H1 (cell line): ENCODE data around the gene NPBWR2. TPM values are rescaled to one million over a fixed set of nuclear protein-coding genes. Genes with fewer than 3 reads are reported as not detected.

Experiments
- CTCF ChIA-PET: fragments of 300-600 bp; sonication (Branson Sonifier 250); formaldehyde crosslinking; loops from one replicate; lab custom pipeline; 2021; ENCODE audit not compliant: partially characterized antibody; lab: Charles Lee
- POLR2A ChIA-PET: fragments of 300-600 bp; sonication (Branson Sonifier 250); formaldehyde crosslinking; loops from one replicate; lab custom pipeline; 2021; ENCODE audit warnings: inconsistent platforms; ENCODE audit not compliant: partially characterized antibody; lab: Charles Lee
- DNase-seq, 2 experiments: peaks; one replicate each; pipeline versions ENCODE4 v3.0.0 to v3.0.0-alpha.2; 2010 to 2022; ENCODE audit warnings: low spot score in 2 of 2, low read depth in 1 of 2, mixed read lengths in 1 of 2
- FAIRE-seq: peaks from 2 replicates; lab custom pipeline; 2011; peaks lifted over from hg19 to GRCh38; lab: Jason Lieb, UNC
- H2AFZ ChIP-seq: 2 replicates; pipeline ENCODE4 v1.8.1; 2012; ENCODE audit warnings: low read length, inconsistent platforms
- H2AK5ac ChIP-seq: 2 replicates; pipeline ENCODE4 v1.6.1; 2013; ENCODE audit warnings: low read depth, low read length
- H2BK120ac ChIP-seq: replicated peaks from 2 replicates; pipeline ENCODE3; 2013; ENCODE audit warnings: low read depth, low read length, inconsistent platforms
- H2BK12ac ChIP-seq: 2 replicates; pipeline ENCODE4 v1.6.1; 2013; ENCODE audit warnings: low read depth, low read length
- H2BK15ac ChIP-seq: 2 replicates; pipeline ENCODE4 v1.6.1; 2013; ENCODE audit warnings: low read length
- H2BK20ac ChIP-seq: 2 replicates; pipeline ENCODE4 v1.6.1; 2013; ENCODE audit warnings: low read length
- H2BK5ac ChIP-seq: 2 replicates; pipeline ENCODE4 v1.6.1; 2013; ENCODE audit warnings: low read depth, low read length
- H3K14ac ChIP-seq: 2 replicates; pipeline ENCODE4 v1.6.1; 2013; ENCODE audit warnings: inconsistent platforms; ENCODE audit not compliant: insufficient read length
- H3K18ac ChIP-seq: 2 replicates; pipeline ENCODE4 v1.6.1; 2013; ENCODE audit warnings: low read length; ENCODE audit errors: extremely low read depth
- H3K23ac ChIP-seq: 2 replicates; pipeline ENCODE4 v1.6.1; 2013; ENCODE audit warnings: inconsistent platforms; ENCODE audit not compliant: insufficient read length
- H3K23me2 ChIP-seq: 2 replicates; pipeline ENCODE4 v1.6.1; 2013; ENCODE audit warnings: low read depth, low read length
- H3K27ac ChIP-seq: 2 replicates; pipeline ENCODE4 v1.6.1; 2011; ENCODE audit warnings: low read depth, low read length, inconsistent platforms
- H3K27me3 ChIP-seq, 4 experiments: replicated peaks in 1 of 4; 1 replicate in 1 of 4; 2 replicates in 3 of 4; pipeline versions ENCODE4 v1.6.1 to v1.8.1; 2011 to 2013; ENCODE audit warnings: low read length in 3 of 4, mild to moderate bottlenecking in 3 of 4, inconsistent platforms in 2 of 4, mixed read lengths in 2 of 4, moderate library complexity in 1 of 4; ENCODE audit not compliant: control insufficient read depth in 3 of 4, insufficient read depth in 3 of 4; ENCODE audit errors: extremely low read depth in 1 of 4
- H3K36me3 ChIP-seq, 4 experiments: 2 replicates each; pipeline versions ENCODE4 v1.6.1 to v1.8.1; 2011 to 2013; ENCODE audit warnings: mild to moderate bottlenecking in 4 of 4, low read length in 3 of 4, moderate library complexity in 2 of 4, control low read depth in 1 of 4, inconsistent platforms in 1 of 4; ENCODE audit not compliant: insufficient read depth in 4 of 4, control insufficient read depth in 2 of 4
- H3K4ac ChIP-seq: replicated peaks from 2 replicates; pipeline ENCODE3; 2013; ENCODE audit warnings: low read length, low read depth, mixed read lengths, inconsistent platforms; ENCODE audit not compliant: insufficient read length
- H3K4me1 ChIP-seq, 4 experiments: replicated peaks in 1 of 4; 1 replicate in 1 of 4; 2 replicates in 3 of 4; pipeline versions ENCODE4 v1.6.1 to v1.8.1; 2011 to 2013; ENCODE audit warnings: low read length in 3 of 4, inconsistent platforms in 2 of 4, mixed read lengths in 1 of 4; ENCODE audit not compliant: insufficient read depth in 4 of 4, control insufficient read depth in 3 of 4
- H3K4me2 ChIP-seq, 2 experiments: 2 replicates each; pipeline versions ENCODE4 v1.6.1 to v1.8.1; 2011 to 2013; ENCODE audit warnings: low read depth in 2 of 2, low read length in 2 of 2, control low read depth in 1 of 2, inconsistent platforms in 1 of 2, mild to moderate bottlenecking in 1 of 2; ENCODE audit not compliant: insufficient read depth in 1 of 2
- H3K4me3 ChIP-seq, 4 experiments: fragments of 200-600, 300-600 bp in 1 of 4; sonication (generic), shearing (Covaris generic), sonication (Bioruptor Twin) in 1 of 4; 2 replicates each; pipeline versions ENCODE4 v1.5.1 to v1.8.1; 2011 to 2016; ENCODE audit warnings: low read length in 4 of 4, low read depth in 3 of 4, control low read depth in 2 of 4, inconsistent platforms in 2 of 4, mild to moderate bottlenecking in 2 of 4, mixed read lengths in 1 of 4, moderate library complexity in 1 of 4; ENCODE audit not compliant: insufficient read depth in 2 of 4; ENCODE audit errors: extremely low read depth in 1 of 4
- H3K56ac ChIP-seq: replicated peaks from 2 replicates; pipeline ENCODE3; 2013; ENCODE audit warnings: low read depth, mild to moderate bottlenecking, mixed read lengths, low read length, inconsistent platforms; ENCODE audit not compliant: insufficient read length
- H3K79me1 ChIP-seq: 2 replicates; pipeline ENCODE4 v1.6.1; 2013; ENCODE audit warnings: low read depth, low read length, control low read depth
- H3K79me2 ChIP-seq, 2 experiments: 2 replicates each; pipeline versions ENCODE4 v1.6.1 to v1.8.1; 2012 to 2013; ENCODE audit warnings: low read length in 2 of 2, mild to moderate bottlenecking in 2 of 2, inconsistent platforms in 1 of 2; ENCODE audit not compliant: insufficient read depth in 2 of 2, control insufficient read depth in 1 of 2
- H3K9ac ChIP-seq, 4 experiments: replicated peaks in 1 of 4; 1 replicate in 1 of 4; 2 replicates in 3 of 4; pipeline versions ENCODE4 v1.6.1 to v1.8.1; 2011 to 2013; ENCODE audit warnings: low read depth in 3 of 4, low read length in 3 of 4, control low read depth in 2 of 4, mild to moderate bottlenecking in 2 of 4, moderate library complexity in 2 of 4, inconsistent platforms in 1 of 4; ENCODE audit errors: extremely low read depth in 1 of 4
- H3K9me3 ChIP-seq, 2 experiments: 2 replicates each; pipeline versions ENCODE4 v1.6.1 to v1.8.1; 2012 to 2013; ENCODE audit warnings: mild to moderate bottlenecking in 2 of 2, moderate library complexity in 2 of 2, control low read depth in 1 of 2, inconsistent platforms in 1 of 2, low read depth in 1 of 2, low read length in 1 of 2, mixed read lengths in 1 of 2; ENCODE audit not compliant: insufficient read depth in 2 of 2
- H4K20me1 ChIP-seq, 2 experiments: replicated peaks in 1 of 2; 2 replicates each; pipeline versions ENCODE3 to v1.8.1; 2011 to 2013; ENCODE audit warnings: inconsistent platforms in 2 of 2, low read length in 2 of 2, mild to moderate bottlenecking in 1 of 2; ENCODE audit not compliant: insufficient read depth in 2 of 2, control insufficient read depth in 1 of 2
- H4K5ac ChIP-seq: 2 replicates; pipeline ENCODE4 v1.6.1; 2013; ENCODE audit warnings: low read length, low read depth, mixed read lengths, inconsistent platforms; ENCODE audit not compliant: insufficient read length
- H4K8ac ChIP-seq: 2 replicates; pipeline ENCODE4 v1.8.0; 2013; ENCODE audit warnings: mild to moderate bottlenecking, moderate library complexity, low read length, inconsistent platforms; ENCODE audit not compliant: insufficient read depth; ENCODE audit errors: extremely low read depth
- H4K91ac ChIP-seq: replicated peaks from 2 replicates; pipeline ENCODE3; 2013; ENCODE audit warnings: low read length, mixed read lengths, inconsistent platforms; ENCODE audit not compliant: insufficient read length
- HDAC6 ChIP-seq: IDR thresholded peaks from one replicate; pipeline ENCODE4 v1.7.1; 2012; ENCODE audit warnings: low read depth, mild to moderate bottlenecking, inconsistent platforms, low read length, moderate library complexity
- JUND ChIP-seq: IDR thresholded peaks from 2 replicates; pipeline ENCODE4 v1.6.1; 2011; ENCODE audit warnings: mild to moderate bottlenecking, improper control_type of control experiment, low read length
- POU5F1 ChIP-seq: IDR thresholded peaks from 2 replicates; pipeline ENCODE4 v1.6.1; 2011; ENCODE audit warnings: low read depth, mild to moderate bottlenecking, low read length, moderate library complexity
- SIX5 ChIP-seq: IDR thresholded peaks from 2 replicates; pipeline ENCODE4 v1.6.1; 2011; ENCODE audit warnings: mild to moderate bottlenecking, low read depth, low read length
- WGBS, 2 experiments: shearing (Covaris generic) in 1 of 2; methylation state at CpG; one replicate each; pipeline versions ENCODE4 v1.1.6 to v1.1.7; 2013 to 2015; ENCODE audit warnings: low lambda C conversion rate in 2 of 2, mixed read lengths in 2 of 2, inconsistent platforms in 1 of 2, low coverage in 1 of 2, missing lambda C conversion rate in 1 of 2; ENCODE audit not compliant: insufficient replicate concordance in 2 of 2, insufficient coverage in 1 of 2, insufficient read length in 1 of 2; ENCODE audit errors: extremely low coverage in 1 of 2, missing lambda C conversion rate in 1 of 2; 5-methylcytosine and 5-hydroxymethylcytosine counted together
- polyA plus RNA-seq, 7 experiments: library from polyadenylated mRNA; depleted of rRNA in 3 of 7; stranded (reverse) in 5 of 7; unstranded in 2 of 7; fragments of >200 nt in 5 of 7; fragments of 200-250 nt in 2 of 7; gene quantifications; 1 replicate in 5 of 7; 2 replicates in 1 of 7; 4 replicates in 1 of 7; pipeline versions ENCODE4 v1.2.1 to v1.2.3, GENCODE V29; 2011 to 2013; ENCODE audit warnings: missing spikeins in 2 of 7, mixed read lengths in 2 of 7
- total RNA-seq: library from RNA; stranded (reverse); fragmentation: NEBNext Ultra II Directional; extraction: Animal tissue kit (Norgen Biotek cat#: 25700); gene quantifications from 2 replicates; pipeline ENCODE4 v1.2.1, GENCODE V29; 2021

Gene NPBWR2
- total and polyA plus RNA-seq, 2 of the 8 experiments (the other 6 are each of a cell fraction or from before 2014, with no cell fraction given): not detected

GRCh38 chr20:64093013-64093503 is 14.3 kb downstream of the NPBWR2 start:
- FAIRE-seq: no peak

More at GRCh38 chr20:64093013-64093503, 14.3 kb downstream of the NPBWR2 start:
- Histone ChIP-seq H3K27ac (no peak overlapping the region), H3K14ac (no peak overlapping the region), H2BK15ac (no peak overlapping the region), H3K23ac (no peak overlapping the region), H3K23me2 (peaks cover 5% of the 10 kb centered on the region; the same call in 1 of the 2 replicates), H4K5ac (no peak overlapping the region), H2AK5ac (0 out of 2 replicates have a peak overlapping the region, but pooled peaks have one; percentile 53), H4K8ac (no peak overlapping the region), H3K4me3 (no peak overlapping the region), H3K18ac (no peak overlapping the region), H3K27me3 (peaks cover 0 to 2% (median 0%) of the 10 kb centered on the region in 4 experiments; a peak in 1 of 7 replicates), H2BK12ac (no peak overlapping the region), H3K36me3 (no peaks in the 10 kb centered on the region), H4K91ac (no peak overlapping the region), H2AFZ (no peak overlapping the region), H4K20me1 (peaks cover 2 to 3% of the 10 kb centered on the region in 2 experiments), H3K56ac (no peak overlapping the region), H3K4me1 (peaks cover 0 to 7% (median 2%) of the 10 kb centered on the region in 4 experiments; a peak in 3 of 7 replicates), H3K9me3 (no peaks in the 10 kb centered on the region), H3K4me2 (no peak overlapping the region), H3K79me2 (no peaks in the 10 kb centered on the region), H2BK20ac (no peak overlapping the region), H2BK5ac (no peak overlapping the region), H3K4ac (no peak overlapping the region), H2BK120ac (no peak overlapping the region), H3K79me1 (no peaks in the 10 kb centered on the region)
- WGBS, 2 experiments: 81% methylated on average over 9 of the region's 9 CpGs; no CpG with 5 or more reads in 1 of the 2 experiments
- POLR2A ChIA-PET: interaction anchor here (0.6 to 1.2 kb wide), 2 partner anchors 9 to 11 kb away, joined by 3 read pairs; no protein-coding TSS in a partner anchor
- DNase-seq: no peak
- TF ChIP-seq HDAC6: no peak
- TF ChIP-seq SIX5: no peak
- TF ChIP-seq POU5F1: no peak
- no peak for TF ChIP-seq JUND
- TF ChIP-seq, all 59 proteins: peak for 0
- CTCF ChIA-PET: interaction anchor here (0.6 to 4.5 kb wide), 5 partner anchors 9 to 38 kb away, joined by 3 to 28 read pairs (median 4); partner anchors contain the start of gene LKAAEAR1
- no peak overlapping the region for H3K9ac ChIP-seq
